H1 (cell line): ENCODE results near the gene HIBCH. TPM values are rescaled to one million over a fixed set of nuclear protein-coding genes. Genes with fewer than 3 reads are reported as not detected.

Experiments used
- CTCF ChIA-PET: fragments of 300-600 bp; sonication (Branson Sonifier 250); formaldehyde crosslinking; loops from one replicate; lab custom pipeline; 2021; ENCODE audit not compliant: partially characterized antibody; lab: Charles Lee
- POLR2A ChIA-PET: fragments of 300-600 bp; sonication (Branson Sonifier 250); formaldehyde crosslinking; loops from one replicate; lab custom pipeline; 2021; ENCODE audit warnings: inconsistent platforms; ENCODE audit not compliant: partially characterized antibody; lab: Charles Lee
- DNase-seq, 2 experiments: peaks; one replicate each; pipeline versions ENCODE4 v3.0.0 to v3.0.0-alpha.2; 2010 to 2022; ENCODE audit warnings: low spot score in 2 of 2, low read depth in 1 of 2, mixed read lengths in 1 of 2
- FAIRE-seq: peaks from 2 replicates; lab custom pipeline; 2011; peaks lifted over from hg19 to GRCh38; lab: Jason Lieb, UNC
- H2AFZ ChIP-seq: 2 replicates; pipeline ENCODE4 v1.8.1; 2012; ENCODE audit warnings: low read length, inconsistent platforms
- H2AK5ac ChIP-seq: 2 replicates; pipeline ENCODE4 v1.6.1; 2013; ENCODE audit warnings: low read depth, low read length
- H2BK120ac ChIP-seq: replicated peaks from 2 replicates; pipeline ENCODE3; 2013; ENCODE audit warnings: low read depth, low read length, inconsistent platforms
- H2BK12ac ChIP-seq: 2 replicates; pipeline ENCODE4 v1.6.1; 2013; ENCODE audit warnings: low read depth, low read length
- H2BK15ac ChIP-seq: 2 replicates; pipeline ENCODE4 v1.6.1; 2013; ENCODE audit warnings: low read length
- H2BK20ac ChIP-seq: 2 replicates; pipeline ENCODE4 v1.6.1; 2013; ENCODE audit warnings: low read length
- H2BK5ac ChIP-seq: 2 replicates; pipeline ENCODE4 v1.6.1; 2013; ENCODE audit warnings: low read depth, low read length
- H3K14ac ChIP-seq: 2 replicates; pipeline ENCODE4 v1.6.1; 2013; ENCODE audit warnings: inconsistent platforms; ENCODE audit not compliant: insufficient read length
- H3K18ac ChIP-seq: 2 replicates; pipeline ENCODE4 v1.6.1; 2013; ENCODE audit warnings: low read length; ENCODE audit errors: extremely low read depth
- H3K23ac ChIP-seq: 2 replicates; pipeline ENCODE4 v1.6.1; 2013; ENCODE audit warnings: inconsistent platforms; ENCODE audit not compliant: insufficient read length
- H3K23me2 ChIP-seq: 2 replicates; pipeline ENCODE4 v1.6.1; 2013; ENCODE audit warnings: low read depth, low read length
- H3K27ac ChIP-seq: 2 replicates; pipeline ENCODE4 v1.6.1; 2011; ENCODE audit warnings: low read depth, low read length, inconsistent platforms
- H3K27me3 ChIP-seq, 4 experiments: replicated peaks in 1 of 4; 1 replicate in 1 of 4; 2 replicates in 3 of 4; pipeline versions ENCODE4 v1.6.1 to v1.8.1; 2011 to 2013; ENCODE audit warnings: low read length in 3 of 4, mild to moderate bottlenecking in 3 of 4, inconsistent platforms in 2 of 4, mixed read lengths in 2 of 4, moderate library complexity in 1 of 4; ENCODE audit not compliant: control insufficient read depth in 3 of 4, insufficient read depth in 3 of 4; ENCODE audit errors: extremely low read depth in 1 of 4
- H3K36me3 ChIP-seq, 4 experiments: 2 replicates each; pipeline versions ENCODE4 v1.6.1 to v1.8.1; 2011 to 2013; ENCODE audit warnings: mild to moderate bottlenecking in 4 of 4, low read length in 3 of 4, moderate library complexity in 2 of 4, control low read depth in 1 of 4, inconsistent platforms in 1 of 4; ENCODE audit not compliant: insufficient read depth in 4 of 4, control insufficient read depth in 2 of 4
- H3K4ac ChIP-seq: replicated peaks from 2 replicates; pipeline ENCODE3; 2013; ENCODE audit warnings: low read length, low read depth, mixed read lengths, inconsistent platforms; ENCODE audit not compliant: insufficient read length
- H3K4me1 ChIP-seq, 4 experiments: replicated peaks in 1 of 4; 1 replicate in 1 of 4; 2 replicates in 3 of 4; pipeline versions ENCODE4 v1.6.1 to v1.8.1; 2011 to 2013; ENCODE audit warnings: low read length in 3 of 4, inconsistent platforms in 2 of 4, mixed read lengths in 1 of 4; ENCODE audit not compliant: insufficient read depth in 4 of 4, control insufficient read depth in 3 of 4
- H3K4me2 ChIP-seq, 2 experiments: 2 replicates each; pipeline versions ENCODE4 v1.6.1 to v1.8.1; 2011 to 2013; ENCODE audit warnings: low read depth in 2 of 2, low read length in 2 of 2, control low read depth in 1 of 2, inconsistent platforms in 1 of 2, mild to moderate bottlenecking in 1 of 2; ENCODE audit not compliant: insufficient read depth in 1 of 2
- H3K4me3 ChIP-seq, 4 experiments: fragments of 200-600, 300-600 bp in 1 of 4; sonication (generic), shearing (Covaris generic), sonication (Bioruptor Twin) in 1 of 4; 2 replicates each; pipeline versions ENCODE4 v1.5.1 to v1.8.1; 2011 to 2016; ENCODE audit warnings: low read length in 4 of 4, low read depth in 3 of 4, control low read depth in 2 of 4, inconsistent platforms in 2 of 4, mild to moderate bottlenecking in 2 of 4, mixed read lengths in 1 of 4, moderate library complexity in 1 of 4; ENCODE audit not compliant: insufficient read depth in 2 of 4; ENCODE audit errors: extremely low read depth in 1 of 4
- H3K56ac ChIP-seq: replicated peaks from 2 replicates; pipeline ENCODE3; 2013; ENCODE audit warnings: low read depth, mild to moderate bottlenecking, mixed read lengths, low read length, inconsistent platforms; ENCODE audit not compliant: insufficient read length
- H3K79me1 ChIP-seq: 2 replicates; pipeline ENCODE4 v1.6.1; 2013; ENCODE audit warnings: low read depth, low read length, control low read depth
- H3K79me2 ChIP-seq, 2 experiments: 2 replicates each; pipeline versions ENCODE4 v1.6.1 to v1.8.1; 2012 to 2013; ENCODE audit warnings: low read length in 2 of 2, mild to moderate bottlenecking in 2 of 2, inconsistent platforms in 1 of 2; ENCODE audit not compliant: insufficient read depth in 2 of 2, control insufficient read depth in 1 of 2
- H3K9ac ChIP-seq, 4 experiments: replicated peaks in 1 of 4; 1 replicate in 1 of 4; 2 replicates in 3 of 4; pipeline versions ENCODE4 v1.6.1 to v1.8.1; 2011 to 2013; ENCODE audit warnings: low read depth in 3 of 4, low read length in 3 of 4, control low read depth in 2 of 4, mild to moderate bottlenecking in 2 of 4, moderate library complexity in 2 of 4, inconsistent platforms in 1 of 4; ENCODE audit errors: extremely low read depth in 1 of 4
- H3K9me3 ChIP-seq, 2 experiments: 2 replicates each; pipeline versions ENCODE4 v1.6.1 to v1.8.1; 2012 to 2013; ENCODE audit warnings: mild to moderate bottlenecking in 2 of 2, moderate library complexity in 2 of 2, control low read depth in 1 of 2, inconsistent platforms in 1 of 2, low read depth in 1 of 2, low read length in 1 of 2, mixed read lengths in 1 of 2; ENCODE audit not compliant: insufficient read depth in 2 of 2
- H4K20me1 ChIP-seq, 2 experiments: replicated peaks in 1 of 2; 2 replicates each; pipeline versions ENCODE3 to v1.8.1; 2011 to 2013; ENCODE audit warnings: inconsistent platforms in 2 of 2, low read length in 2 of 2, mild to moderate bottlenecking in 1 of 2; ENCODE audit not compliant: insufficient read depth in 2 of 2, control insufficient read depth in 1 of 2
- H4K5ac ChIP-seq: 2 replicates; pipeline ENCODE4 v1.6.1; 2013; ENCODE audit warnings: low read length, low read depth, mixed read lengths, inconsistent platforms; ENCODE audit not compliant: insufficient read length
- H4K8ac ChIP-seq: 2 replicates; pipeline ENCODE4 v1.8.0; 2013; ENCODE audit warnings: mild to moderate bottlenecking, moderate library complexity, low read length, inconsistent platforms; ENCODE audit not compliant: insufficient read depth; ENCODE audit errors: extremely low read depth
- H4K91ac ChIP-seq: replicated peaks from 2 replicates; pipeline ENCODE3; 2013; ENCODE audit warnings: low read length, mixed read lengths, inconsistent platforms; ENCODE audit not compliant: insufficient read length
- BRCA1 ChIP-seq: IDR thresholded peaks from 2 replicates; pipeline ENCODE4 v1.6.1; 2012; ENCODE audit warnings: low read depth, low read length, improper control_type of control experiment
- HDAC6 ChIP-seq: IDR thresholded peaks from one replicate; pipeline ENCODE4 v1.7.1; 2012; ENCODE audit warnings: low read depth, mild to moderate bottlenecking, inconsistent platforms, low read length, moderate library complexity
- JUN ChIP-seq: IDR thresholded peaks from 2 replicates; pipeline ENCODE4 v1.6.1; 2011; ENCODE audit warnings: low read depth, mild to moderate bottlenecking, improper control_type of control experiment, low read length
- TAF1 ChIP-seq: IDR thresholded peaks from 2 replicates; pipeline ENCODE4 v1.6.1; 2011; ENCODE audit warnings: mild to moderate bottlenecking, low read depth, low read length
- WGBS, 2 experiments: shearing (Covaris generic) in 1 of 2; methylation state at CpG; one replicate each; pipeline versions ENCODE4 v1.1.6 to v1.1.7; 2013 to 2015; ENCODE audit warnings: low lambda C conversion rate in 2 of 2, mixed read lengths in 2 of 2, inconsistent platforms in 1 of 2, low coverage in 1 of 2, missing lambda C conversion rate in 1 of 2; ENCODE audit not compliant: insufficient replicate concordance in 2 of 2, insufficient coverage in 1 of 2, insufficient read length in 1 of 2; ENCODE audit errors: extremely low coverage in 1 of 2, missing lambda C conversion rate in 1 of 2; 5-methylcytosine and 5-hydroxymethylcytosine counted together
- polyA plus RNA-seq, 7 experiments: library from polyadenylated mRNA; depleted of rRNA in 3 of 7; stranded (reverse) in 5 of 7; unstranded in 2 of 7; fragments of >200 nt in 5 of 7; fragments of 200-250 nt in 2 of 7; gene quantifications; 1 replicate in 5 of 7; 2 replicates in 1 of 7; 4 replicates in 1 of 7; pipeline versions ENCODE4 v1.2.1 to v1.2.3, GENCODE V29; 2011 to 2013; ENCODE audit warnings: missing spikeins in 2 of 7, mixed read lengths in 2 of 7
- total RNA-seq: library from RNA; stranded (reverse); fragmentation: NEBNext Ultra II Directional; extraction: Animal tissue kit (Norgen Biotek cat#: 25700); gene quantifications from 2 replicates; pipeline ENCODE4 v1.2.1, GENCODE V29; 2021

HIBCH gene
- total and polyA plus RNA-seq, 2 of the 8 experiments (the other 6 are each of a cell fraction or from before 2014, with no cell fraction given) = 7.5 to 31.8 TPM

GRCh38 chr2:190190507-190191162 is 129.0 kb downstream of the HIBCH start:
- H3K4ac ChIP-seq = no peak overlapping the region
- no peak overlapping the region for H2AFZ ChIP-seq
- no peak overlapping the region for H3K23ac ChIP-seq
- no peak overlapping the region for H2BK20ac ChIP-seq
- H3K23me2 ChIP-seq = no peaks in the 10 kb centered on the region
- no peak overlapping the region for H3K27ac ChIP-seq
- no peak overlapping the region for H3K18ac ChIP-seq
- H4K5ac ChIP-seq = no peak overlapping the region
- H3K4me1 ChIP-seq = no peaks in the 10 kb centered on the region
- no peaks in the 10 kb centered on the region for H3K79me1 ChIP-seq
- ChIA-PET CTCF (interaction anchor here (0.7 kb wide), 1 partner anchor 352 kb away, joined by 3 read pairs; no protein-coding TSS in a partner anchor), POLR2A (no interaction called here)
- H3K56ac ChIP-seq = no peak overlapping the region
- no peaks in the 10 kb centered on the region for H4K20me1 ChIP-seq
- TF ChIP-seq TAF1 (no peak), JUN (no peak), HDAC6 (no peak), BRCA1 (no peak)
- no peak overlapping the region for H3K9ac ChIP-seq
- no peaks in the 10 kb centered on the region for H3K9me3 ChIP-seq
- no peak overlapping the region for H2BK5ac ChIP-seq
- H2AK5ac ChIP-seq = no peak overlapping the region
- no peak overlapping the region for H3K4me3 ChIP-seq
- DNase-seq (no peak), FAIRE-seq (no peak)
- H2BK120ac ChIP-seq = no peak overlapping the region
- H3K27me3 ChIP-seq = no peaks in the 10 kb centered on the region
- no peak overlapping the region for H4K91ac ChIP-seq
- H3K4me2 ChIP-seq = no peak overlapping the region
- H3K36me3 ChIP-seq = no peaks in the 10 kb centered on the region
- H3K14ac ChIP-seq = no peak overlapping the region
- WGBS, 2 experiments = 90% methylated on average over 3 of the region's 3 CpGs; no CpG with 5 or more reads in 1 of the 2 experiments
- H3K79me2 ChIP-seq = no peaks in the 10 kb centered on the region
- H2BK15ac ChIP-seq = no peak overlapping the region
- H2BK12ac ChIP-seq = no peak overlapping the region
- no peak overlapping the region for H4K8ac ChIP-seq
